Endothelial cell of umbilical vein (primary cell): ENCODE results near the gene IGF2BP2. TPM values are rescaled to one million over a fixed set of nuclear protein-coding genes. Genes with fewer than 3 reads are reported as not detected.

Experiments used
- BruUV-seq: library from RNA; stranded (reverse); fragments of 400-500 nt; replicated peaks from 2 replicates; lab custom pipeline; 2021; lab: Mats Ljungman, UMichigan
- CTCF ChIA-PET: fragments of 300-600, 350-600 bp; sonication (Branson Sonifier 250); formaldehyde crosslinking; loops from one replicate; lab custom pipeline; 2021; ENCODE audit warnings: antibody characterized with exemption, inconsistent platforms; lab: Charles Lee
- POLR2A ChIA-PET: fragments of 300-600, 350-600 bp; sonication (Branson Sonifier 250); formaldehyde crosslinking; loops from one replicate; lab custom pipeline; 2021; ENCODE audit warnings: antibody characterized with exemption, inconsistent platforms; lab: Charles Lee
- DNase-seq: peaks from one replicate; pipeline ENCODE4 v3.0.0-alpha.2; 2011; ENCODE audit warnings: low read depth, low spot score
- FAIRE-seq: peaks from 2 replicates; lab custom pipeline; 2011; peaks lifted over from hg19 to GRCh38; lab: Jason Lieb, UNC
- H2AFZ ChIP-seq: 2 replicates; pipeline ENCODE4 v1.6.0; 2012; ENCODE audit warnings: low read depth, low read length, control low read depth, inconsistent platforms
- H3K27ac ChIP-seq: 2 replicates; pipeline ENCODE4 v1.5.1; 2011; ENCODE audit warnings: low read depth, mild to moderate bottlenecking, control low read depth, low read length, moderate library complexity; ENCODE audit not compliant: insufficient read depth
- H3K27me3 ChIP-seq, 2 experiments: 2 replicates each; pipeline versions ENCODE4 v1.6.0 to v1.6.1; 2011; ENCODE audit warnings: low read length in 2 of 2, mixed read lengths in 1 of 2; ENCODE audit not compliant: control insufficient read depth in 2 of 2, insufficient read depth in 2 of 2
- H3K36me3 ChIP-seq, 2 experiments: 2 replicates in 1 of 2; 3 replicates in 1 of 2; pipeline ENCODE4 v1.5.1; 2011; ENCODE audit warnings: low read length in 2 of 2, mild to moderate bottlenecking in 1 of 2, moderate library complexity in 1 of 2; ENCODE audit not compliant: control insufficient read depth in 2 of 2, insufficient read depth in 2 of 2; ENCODE audit errors: extremely low read depth in 1 of 2
- H3K4me1 ChIP-seq: 3 replicates; pipeline ENCODE4 v1.5.1; 2011; ENCODE audit warnings: mild to moderate bottlenecking, low read length; ENCODE audit not compliant: control insufficient read depth, insufficient read depth; ENCODE audit errors: extremely low read depth
- H3K4me2 ChIP-seq: 2 replicates; pipeline ENCODE4 v1.6.1; 2011; ENCODE audit warnings: low read length, control low read depth, mixed read lengths; ENCODE audit not compliant: insufficient read depth
- H3K4me3 ChIP-seq, 3 experiments: fragments of 200-600 bp in 1 of 3; sonication (generic), shearing (Covaris generic) in 1 of 3; replicated peaks in 1 of 3; 2 replicates each; pipeline ENCODE4 v1.5.1; 2011 to 2016; ENCODE audit warnings: control low read depth in 3 of 3, low read length in 3 of 3, mild to moderate bottlenecking in 2 of 3, inconsistent platforms in 1 of 3, low read depth in 1 of 3, moderate library complexity in 1 of 3; ENCODE audit not compliant: insufficient read depth in 1 of 3
- H3K79me2 ChIP-seq: 2 replicates; pipeline ENCODE4 v1.6.0; 2012; ENCODE audit warnings: low read length, inconsistent platforms; ENCODE audit not compliant: control insufficient read depth, insufficient read depth
- H3K9ac ChIP-seq: replicated peaks from 2 replicates; pipeline ENCODE3; 2011; ENCODE audit warnings: low read length, control low read depth; ENCODE audit not compliant: insufficient read depth; ENCODE audit errors: extremely low read depth
- H3K9me1 ChIP-seq: replicated peaks from 3 replicates; pipeline ENCODE4 v1.6.0; 2011; ENCODE audit warnings: mild to moderate bottlenecking, low read length; ENCODE audit not compliant: control insufficient read depth, insufficient read depth; ENCODE audit errors: extremely low read depth
- H3K9me3 ChIP-seq: replicated peaks from 2 replicates; pipeline ENCODE4 v1.5.1; 2012; ENCODE audit warnings: low read length, inconsistent platforms; ENCODE audit not compliant: control insufficient read depth, insufficient read depth
- H4K20me1 ChIP-seq: replicated peaks from 2 replicates; pipeline ENCODE3; 2011; ENCODE audit warnings: mild to moderate bottlenecking, low read length; ENCODE audit not compliant: control insufficient read depth, insufficient read depth; ENCODE audit errors: extremely low read depth
- MAX ChIP-seq: IDR thresholded peaks from 2 replicates; pipeline ENCODE4 v1.6.1; 2011; ENCODE audit not compliant: insufficient read depth, insufficient read length
- MYC ChIP-seq: IDR thresholded peaks from one replicate; pipeline ENCODE4 v1.6.1; 2011; ENCODE audit warnings: mild to moderate bottlenecking, low read depth, low read length
- POLR2A ChIP-seq: IDR thresholded peaks from 2 replicates; pipeline ENCODE4 v1.6.1; 2012; ENCODE audit warnings: low read depth, mild to moderate bottlenecking, control low read depth, low read length
- dilution Hi-C: fragments of 300-500 bp; cut with MboI; formaldehyde crosslinking; loops from one replicate; pipeline ENCODE4 v1.15.0; 2019; ENCODE audit warnings: low sequenced_read_pairs; ENCODE audit not compliant: extremely low pct_ligation_motif_present
- intact Hi-C: fragments of 100-400 bp; cut with micrococcal nuclease; formaldehyde crosslinking; loops from one replicate; pipeline ENCODE4 v1.10.0; 2022
- polyA plus RNA-seq, 4 experiments: library from polyadenylated mRNA; depleted of rRNA in 3 of 4; stranded (reverse) in 3 of 4; unstranded in 1 of 4; fragments of >200 nt; gene quantifications; 2 replicates each; pipeline versions ENCODE4 v1.2.1 to v1.2.3, GENCODE V29; 2011 to 2012; ENCODE audit warnings: missing spikeins in 1 of 4
- total RNA-seq: library from RNA; stranded (reverse); gene quantifications from 2 replicates; pipeline ENCODE4 v1.2.3, GENCODE V29; 2021

The IGF2BP2 gene
- total and polyA plus RNA-seq, 2 donors (not counting 3 experiments of a cell fraction or from before 2014, with no cell fraction given) = 10.7 to 130 TPM

GRCh38 chr3:185825639-185826481 is 1.0 kb upstream of the IGF2BP2 start:
- peaks cover under 1% of the 10 kb centered on the region for H4K20me1 ChIP-seq
- H3K4me2 ChIP-seq = peak overlapping the region; percentile 33
- POLR2A ChIA-PET = no interaction called here
- DNase-seq = peak; percentile 40
- FAIRE-seq = peak; percentile 82
- intact Hi-C loops = loop anchor here (1.0 to 2.0 kb wide), 3 partner anchors 81 to 149 kb away; no protein-coding TSS in a partner anchor
- CTCF ChIA-PET = interaction anchor here (1.0 to 1.3 kb wide), 3 partner anchors 57 to 165 kb away, joined by 5 to 7 read pairs (median 6); no protein-coding TSS in a partner anchor
- H3K9me1 ChIP-seq = no peaks in the 10 kb centered on the region
- no peaks in the 10 kb centered on the region for H3K9me3 ChIP-seq
- BruUV-seq = no TSS peak
- H3K79me2 ChIP-seq = peaks cover 54% of the 10 kb centered on the region
- H3K4me1 ChIP-seq = peaks cover 20% of the 10 kb centered on the region
- H3K27me3 ChIP-seq = no peaks in the 10 kb centered on the region
- peaks cover 0 to 2% of the 10 kb centered on the region in 2 experiments for H3K36me3 ChIP-seq
- peak overlapping the region; percentile 47 for H3K9ac ChIP-seq
- peak overlapping the region; percentile 85 for H2AFZ ChIP-seq
- no peak for TF ChIP-seq POLR2A
- peak; percentile 52 for TF ChIP-seq MYC
- H3K4me3 ChIP-seq = peak overlapping the region; percentile 2 to 100 (median 56)
- dilution Hi-C loops = no loop called here
- H3K27ac ChIP-seq = peak overlapping the region; percentile 51

GRCh38 chr3:185824051-185825005 is 514 bp downstream of the IGF2BP2 start:
- Histone ChIP-seq H3K9ac (peak overlapping the region; percentile 99), H4K20me1 (peaks cover 4% of the 10 kb centered on the region), H3K79me2 (peaks cover 70% of the 10 kb centered on the region), H3K4me2 (peak overlapping the region; percentile 44), H3K36me3 (peaks cover 0 to 2% of the 10 kb centered on the region in 2 experiments), H3K4me3 (peak overlapping the region; percentile 87 to 100 (median 98)), H3K4me1 (peaks cover 35% of the 10 kb centered on the region), H3K27me3 (no peaks in the 10 kb centered on the region), H3K9me1 (no peaks in the 10 kb centered on the region), H2AFZ (no peak overlapping the region), H3K9me3 (no peaks in the 10 kb centered on the region), H3K27ac (peak overlapping the region; percentile 84)
- dilution Hi-C loops (no loop called here), intact Hi-C loops (loop anchor here (1.0 to 5.0 kb wide), 4 partner anchors 82 to 237 kb away; partner anchors contain the start of gene SENP2)
- ChIA-PET POLR2A (interaction anchor here (1.8 kb wide), 1 partner anchor 90 kb away, joined by 4 read pairs; no protein-coding TSS in a partner anchor), CTCF (interaction anchor here (4.3 to 5.5 kb wide), 5 partner anchors 56 to 164 kb away, joined by 11 to 51 read pairs (median 46); no protein-coding TSS in a partner anchor)
- TF ChIP-seq MAX = no peak
- peak; percentile 47 for TF ChIP-seq POLR2A
- no TSS peak for BruUV-seq
- DNase-seq (peak; percentile 49), FAIRE-seq (no peak)
